ENCODE measurements around the gene RSPH3. TPM values are rescaled to one million over a fixed set of nuclear protein-coding genes. Genes with fewer than 3 reads are reported as not detected.

Gene RSPH3
- polyA plus RNA-seq, 1 of the 3 experiments (the other 2 are of a cell fraction) = 2.1 TPM

- TF ChIP-seq PBX3 (IDR thresholded peaks at IDR 0.05) = no peak
- no peak for TF ChIP-seq EZH2phosphoT487 (IDR thresholded peaks at IDR 0.05; ENCODE audit: borderline replicate concordance, low read depth)
- TF ChIP-seq RFX5 (IDR thresholded peaks at IDR 0.05; ENCODE audit: low read length) = no peak
- no peak for TF ChIP-seq RCOR1 (IDR thresholded peaks at IDR 0.05; ENCODE audit: low read length)
- TF ChIP-seq YY1 (IDR thresholded peaks at IDR 0.05; ENCODE audit: low read depth) = no peak
Measured at GRCh38 chr6:159002432-159003155, 2.6 kb upstream of the RSPH3 start (continued).

- peaks cover 0 to 6% of the 10 kb centered on the region in 2 experiments; a peak in 3 of 4 replicates for H3K4me1 ChIP-seq (ENCODE audit: control insufficient read depth in 1 of 2, insufficient read depth in 2 of 2, low read depth in 1 of 2, low read length in 1 of 2)
- H3K9me3 ChIP-seq = no peaks in the 10 kb centered on the region
- no peaks in the 10 kb centered on the region for H4K20me1 ChIP-seq (ENCODE audit: insufficient read depth)
- H3K36me3 ChIP-seq (replicated peaks in 1 of 2; ENCODE audit: control insufficient read depth in 1 of 2, insufficient read depth in 2 of 2, low read length in 1 of 2) = peaks cover 0 to 1% of the 10 kb centered on the region in 2 experiments
- H3K9me2 ChIP-seq = no peaks in the 10 kb centered on the region
- H3K4me2 ChIP-seq = peak overlapping the region; percentile 97
- peak overlapping the region; percentile 26 to 84; a peak in 3 of 4 replicates for H3K27ac ChIP-seq (ENCODE audit: low read depth in 2 of 2, low read length in 1 of 2)
- peaks cover 8% of the 10 kb centered on the region; the same call in 1 of the 2 replicates for H3K79me2 ChIP-seq (ENCODE audit: insufficient read depth)
- no peak for DNase-seq
- peak overlapping the region; percentile 63 to 92 for H3K4me3 ChIP-seq (ENCODE audit: low read depth in 2 of 2, low read length in 1 of 2)
- ChIA-PET CTCF (interaction anchor here (1.2 to 2.5 kb wide), 7 partner anchors 10 to 308 kb away, joined by 3 to 7 read pairs (median 5); no protein-coding TSS in a partner anchor), POLR2A (interaction anchor here (0.8 to 1.0 kb wide), 4 partner anchors 22 to 274 kb away, joined by 3 read pairs; no protein-coding TSS in a partner anchor)
- H3K27me3 ChIP-seq (ENCODE audit: insufficient read depth) = no peaks in the 10 kb centered on the region
- peak overlapping the region; percentile 85 for H2AFZ ChIP-seq (ENCODE audit: low read depth)
- TF ChIP-seq TCF12 (IDR thresholded peaks at IDR 0.05) (no peak), SMC3 (IDR thresholded peaks at IDR 0.05; ENCODE audit: low read depth, low read length) (no peak), RAD21 (IDR thresholded peaks at IDR 0.05; ENCODE audit: low read length) (no peak), USF2 (IDR thresholded peaks at IDR 0.05; ENCODE audit: borderline replicate concordance, low read depth, low read length) (no peak)
- peak overlapping the region; percentile 85 for H3K9ac ChIP-seq
- WGBS (ENCODE audit: low lambda C conversion rate) = 2% methylated on average over 21 of the region's 24 CpGs
- H3F3A ChIP-seq (replicated peaks; ENCODE audit: insufficient read depth) = no peaks in the 10 kb centered on the region
Measured at GRCh38 chr6:158999154-158999665, 792 bp downstream of the RSPH3 start.

- no peak overlapping the region for H3K27ac ChIP-seq (ENCODE audit: low read depth in 2 of 2, low read length in 1 of 2)
- POLR2A ChIA-PET = no interaction called here
- 93% methylated on average over 2 of the region's 2 CpGs for WGBS (ENCODE audit: low lambda C conversion rate)
- CTCF ChIA-PET = interaction anchor here (1.4 kb wide), 1 partner anchor 292 kb away, joined by 3 read pairs; no protein-coding TSS in a partner anchor
- H3K4me2 ChIP-seq = no peak overlapping the region
- no peaks in the 10 kb centered on the region for H4K20me1 ChIP-seq (ENCODE audit: insufficient read depth)
- no peaks in the 10 kb centered on the region for H3K9me2 ChIP-seq
- no peak overlapping the region for H3K4me3 ChIP-seq (ENCODE audit: low read depth in 2 of 2, low read length in 1 of 2)
- H3F3A ChIP-seq (replicated peaks; ENCODE audit: insufficient read depth) = no peaks in the 10 kb centered on the region
- H3K79me2 ChIP-seq (ENCODE audit: insufficient read depth) = peaks cover 12% of the 10 kb centered on the region; the same call in 1 of the 2 replicates
- H3K4me1 ChIP-seq (ENCODE audit: control insufficient read depth in 1 of 2, insufficient read depth in 2 of 2, low read depth in 1 of 2, low read length in 1 of 2) = peaks cover 0 to 6% of the 10 kb centered on the region in 2 experiments; a peak in 3 of 4 replicates
- H3K27me3 ChIP-seq (ENCODE audit: insufficient read depth) = no peaks in the 10 kb centered on the region
- no peak overlapping the region for H3K9ac ChIP-seq
- DNase-seq = no peak
- no peak overlapping the region for H2AFZ ChIP-seq (ENCODE audit: low read depth)
- peaks cover 3 to 15% of the 10 kb centered on the region in 2 experiments for H3K36me3 ChIP-seq (replicated peaks in 1 of 2; ENCODE audit: control insufficient read depth in 1 of 2, insufficient read depth in 2 of 2, low read length in 1 of 2)
- H3K9me3 ChIP-seq = no peaks in the 10 kb centered on the region
- TF ChIP-seq USF2 (IDR thresholded peaks at IDR 0.05; ENCODE audit: borderline replicate concordance, low read depth, low read length) = no peak
- no peak for TF ChIP-seq IRF3 (IDR thresholded peaks at IDR 0.05; ENCODE audit: low read depth, low read length)
- no peak for TF ChIP-seq TCF12 (IDR thresholded peaks at IDR 0.05)
- no peak for TF ChIP-seq POLR2AphosphoS5 (IDR thresholded peaks at IDR 0.05; ENCODE audit: low read depth, low read length)
- TF ChIP-seq PBX3 (IDR thresholded peaks at IDR 0.05) = no peak
- TF ChIP-seq CHD2 (IDR thresholded peaks at IDR 0.05; ENCODE audit: low read length, partially characterized antibody) = no peak
- TF ChIP-seq USF1 (IDR thresholded peaks at IDR 0.05; ENCODE audit: borderline replicate concordance, low read depth) = no peak
- TF ChIP-seq ZBTB33 (IDR thresholded peaks at IDR 0.05; ENCODE audit: borderline replicate concordance, low read depth) = no peak
Measured at GRCh38 chr6:158996856-158997255, 3.1 kb downstream of the RSPH3 start.

All from SK-N-SH (cell line).